Coronary artery (tissue), 2 donors: ENCODE results near the gene GNA12.

Experiments used
- DNase-seq: peaks from one replicate; pipeline ENCODE4 v3.0.0-alpha.2; 2017; ENCODE audit warnings: low spot score
- H3K27ac ChIP-seq, 2 donors: fragments of 200-600 bp; sonication (generic); one replicate each; pipeline ENCODE4 v1.5.1; 2016 to 2019
- H3K4me3 ChIP-seq: fragments of 200-600 bp; sonication (generic); 2 replicates; pipeline ENCODE4 v1.5.1; 2016; ENCODE audit warnings: mild to moderate bottlenecking, moderate library complexity
- CTCF ChIP-seq: fragments of 200-600 bp; sonication (generic); IDR thresholded peaks from one replicate; pipeline ENCODE4 v1.5.1; 2019; ENCODE audit warnings: antibody characterized with exemption

Gene GNA12

GRCh38 chr7:2803755-2804154 lies 40.4 kb downstream of the GNA12 start:
- peak overlapping the region; percentile 80 to 84 for H3K27ac ChIP-seq
- peak; percentile 49 for DNase-seq
- no peak for TF ChIP-seq CTCF
- H3K4me3 ChIP-seq, result no peak overlapping the region

GRCh38 chr7:2803342-2803692 lies 40.8 kb downstream of the GNA12 start:
- peak overlapping the region; percentile 80 to 84 for H3K27ac ChIP-seq
- H3K4me3 ChIP-seq, result peak overlapping the region; percentile 58
- no peak for DNase-seq
- no peak for TF ChIP-seq CTCF

GRCh38 chr7:2802504-2803341 lies 41.4 kb downstream of the GNA12 start:
- peak; percentile 71 for DNase-seq
- Histone ChIP-seq H3K27ac (peak overlapping the region; percentile 80 to 84), H3K4me3 (peak overlapping the region; percentile 58)
- no peak for TF ChIP-seq CTCF

- DNase-seq, result no peak
- no peak for TF ChIP-seq CTCF
- Histone ChIP-seq H3K4me3 (peak overlapping the region; percentile 58), H3K27ac (peak overlapping the region; percentile 80 to 84)
Observed at GRCh38 chr7:2802101-2802500, 42.0 kb downstream of the GNA12 start.

- TF ChIP-seq CTCF, result no peak
- Histone ChIP-seq H3K27ac (peak overlapping the region; percentile 80 to 84), H3K4me3 (peak overlapping the region; percentile 58)
- DNase-seq, result peak; percentile 73
Observed at GRCh38 chr7:2800931-2801688, 43.0 kb downstream of the GNA12 start.

GRCh38 chr7:2800220-2800930 lies 43.7 kb downstream of the GNA12 start:
- TF ChIP-seq CTCF, result no peak

More at GRCh38 chr7:2800220-2800930, 43.7 kb downstream of the GNA12 start:
- Histone ChIP-seq H3K4me3 (no peak overlapping the region), H3K27ac (peak overlapping the region; percentile 80 to 84)
- peak; percentile 52 for DNase-seq
